Epithelial cell of esophagus (primary cell): ENCODE results near the gene PRICKLE1.
A peak's percentile ranks its signal among the peaks of the same experiment; 100 is the strongest.

Source experiments
- DNase-seq: peaks from one replicate; pipeline ENCODE4 v3.0.0; 2010; ENCODE audit warnings: low read depth
- H3K4me3 ChIP-seq: 2 replicates; pipeline ENCODE4 v1.5.1; 2011; ENCODE audit warnings: mild to moderate bottlenecking, low read length, control low read depth
- CTCF ChIP-seq: IDR thresholded peaks from 2 replicates; pipeline ENCODE4 v1.5.1; 2011; ENCODE audit warnings: low read depth, mild to moderate bottlenecking, low read length, control low read depth, inconsistent platforms; ENCODE audit not compliant: insufficient read depth; ENCODE audit errors: missing control alignments

Gene PRICKLE1

GRCh38 chr12:42474391-42474790 lies 115.2 kb downstream of the PRICKLE1 start:
- H3K4me3 ChIP-seq: no peak overlapping the region
- TF ChIP-seq CTCF: no peak
- peak; percentile 94 for DNase-seq

- no peak for TF ChIP-seq CTCF
- DNase-seq: no peak
- no peak overlapping the region for H3K4me3 ChIP-seq
Observed at GRCh38 chr12:42473561-42473960, 116.0 kb downstream of the PRICKLE1 start.

GRCh38 chr12:42473130-42473529 lies 116.4 kb downstream of the PRICKLE1 start:
- no peak overlapping the region for H3K4me3 ChIP-seq
- TF ChIP-seq CTCF: no peak
- peak; percentile 55 for DNase-seq

GRCh38 chr12:42472376-42472775 lies 117.2 kb downstream of the PRICKLE1 start:
- TF ChIP-seq CTCF: no peak
- no peak overlapping the region for H3K4me3 ChIP-seq
- DNase-seq: no peak

GRCh38 chr12:42469355-42470175 lies 120.0 kb downstream of the PRICKLE1 start:
- TF ChIP-seq CTCF: no peak
- no peak overlapping the region for H3K4me3 ChIP-seq
- DNase-seq: no peak

GRCh38 chr12:42468921-42469320 lies 120.6 kb downstream of the PRICKLE1 start:
- no peak overlapping the region for H3K4me3 ChIP-seq
- no peak for DNase-seq
- TF ChIP-seq CTCF: no peak

GRCh38 chr12:42468341-42468821 lies 121.2 kb downstream of the PRICKLE1 start:
- DNase-seq: no peak
- TF ChIP-seq CTCF: no peak
- H3K4me3 ChIP-seq: no peak overlapping the region
